ENCODE results near the gene KLF15.

DNA sequence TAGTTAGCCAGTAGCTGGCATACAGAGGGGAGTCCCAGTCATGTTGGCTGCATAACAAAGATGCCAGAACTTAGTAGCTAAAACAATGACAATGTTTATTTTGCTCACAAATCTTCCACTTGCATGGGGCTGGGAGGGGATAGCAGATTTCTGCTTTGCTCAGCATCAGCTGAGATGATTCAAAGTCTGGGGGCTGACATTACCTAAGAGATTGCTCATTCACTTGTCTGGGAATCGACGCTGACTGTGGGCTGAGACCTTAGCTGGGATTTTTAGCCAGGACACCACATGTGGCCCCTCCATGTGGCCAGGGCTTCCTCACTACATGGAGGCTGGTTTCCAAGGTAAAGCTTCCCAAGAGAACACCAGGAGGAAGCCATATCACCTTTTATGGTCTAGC, 24.8 kb upstream of the KLF15 start:
- TF ChIP-seq SCRT2 (tag by site-specific recombination; IDR thresholded peaks at IDR 0.05) (no peak), ZNF449 (tag by site-specific recombination; IDR thresholded peaks at IDR 0.05) (no peak), SP2 (tag by site-specific recombination; IDR thresholded peaks at IDR 0.05) (no peak), KLF1 (tag by site-specific recombination; IDR thresholded peaks at IDR 0.05) (no peak), CTCF (tag by site-specific recombination; IDR thresholded peaks at IDR 0.05) (no peak), ZNF324 (tag by site-specific recombination; IDR thresholded peaks at IDR 0.05) (no peak), REST (tag by site-specific recombination; IDR thresholded peaks at IDR 0.05) (no peak), ZBTB8A (tag by site-specific recombination; IDR thresholded peaks at IDR 0.05) (no peak), ZNF274 (IDR thresholded peaks at IDR 0.05; ENCODE audit: low read length) (no peak), ZNF274 (tag by site-specific recombination; IDR thresholded peaks at IDR 0.05; ENCODE audit: borderline replicate concordance) (no peak)
- TF ChIP-seq, protein P1, sequence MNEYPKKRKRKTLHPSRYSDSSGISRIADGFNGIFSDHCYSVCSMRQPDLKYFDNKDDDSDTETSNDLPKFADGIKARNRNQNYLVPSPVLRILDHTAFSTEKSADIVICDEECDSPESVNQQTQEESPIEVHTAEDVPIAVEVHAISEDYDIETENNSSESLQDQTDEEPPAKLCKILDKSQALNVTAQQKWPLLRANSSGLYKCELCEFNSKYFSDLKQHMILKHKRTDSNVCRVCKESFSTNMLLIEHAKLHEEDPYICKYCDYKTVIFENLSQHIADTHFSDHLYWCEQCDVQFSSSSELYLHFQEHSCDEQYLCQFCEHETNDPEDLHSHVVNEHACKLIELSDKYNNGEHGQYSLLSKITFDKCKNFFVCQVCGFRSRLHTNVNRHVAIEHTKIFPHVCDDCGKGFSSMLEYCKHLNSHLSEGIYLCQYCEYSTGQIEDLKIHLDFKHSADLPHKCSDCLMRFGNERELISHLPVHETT (tag by site-specific recombination; IDR thresholded peaks at IDR 0.05), result no peak
